ENCODE measurements around the gene C10orf105. TPM values are rescaled to one million over a fixed set of nuclear protein-coding genes. Genes with fewer than 3 reads are reported as not detected.

Gene C10orf105, protein sequence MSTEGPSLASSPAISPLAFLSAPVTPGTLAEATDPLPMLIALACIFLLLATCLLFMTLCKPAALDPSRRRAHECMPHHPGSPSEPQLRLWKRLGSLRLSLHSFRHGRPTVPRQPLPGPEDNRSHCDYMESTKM
- polyA plus RNA-seq = under 1 TPM in 2 of 3 donors, not detected in 1; 0.09 to 0.11 TPM

- Mint-ChIP-seq H3K36me3 (no peaks in the 10 kb centered on the region), H3K27me3 (ENCODE audit: low read depth in 3 of 3) (peaks cover 0 to 2% (median 0%) of the 10 kb centered on the region in 3 donors), H3K4me1 (peaks cover under 1 to 12% of the 10 kb centered on the region in 2 donors), H3K27ac (no peak within 1 kb of the TSS), H3K4me3 (no peak within 1 kb of the TSS), H3K9me3 (no peaks in the 10 kb centered on the region)
- DNase-seq = no peak
Measured at GRCh38 chr10:71719464-71720201, at the start of gene C10orf105. Gene C10orf105 (minus strand): TSS chr10:71719778. CDS start chr10:71716337, 3,441 bp downstream.

GRCh38 chr10:71767420-71768035 is 48.0 kb upstream of the C10orf105 start:
- H3K4me3 Mint-ChIP-seq = peak overlapping the region; percentile 81 to 94 (median 92)
- DNase-seq = no peak
- H3K4me1 Mint-ChIP-seq = peaks cover 95 to 100% of the 10 kb centered on the region in 2 donors
- H3K9me3 Mint-ChIP-seq = no peaks in the 10 kb centered on the region
- H3K27ac Mint-ChIP-seq = peak overlapping the region; percentile 95 to 100 (median 98)
- H3K36me3 Mint-ChIP-seq = peaks cover 0 to 18% (median 6%) of the 10 kb centered on the region in 3 donors
- H3K27me3 Mint-ChIP-seq (ENCODE audit: low read depth in 3 of 3) = peaks cover 0 to 13% (median 5%) of the 10 kb centered on the region in 3 donors

GRCh38 chr10:71766717-71767419 is 47.3 kb upstream of the C10orf105 start:
- H3K4me1 Mint-ChIP-seq = peaks cover 95 to 100% of the 10 kb centered on the region in 2 donors
- peaks cover 0 to 18% (median 6%) of the 10 kb centered on the region in 3 donors for H3K36me3 Mint-ChIP-seq
- peak; percentile 69 to 77 (median 77) for DNase-seq
- H3K9me3 Mint-ChIP-seq = no peaks in the 10 kb centered on the region
- peak overlapping the region; percentile 75 to 92 (median 88) for H3K4me3 Mint-ChIP-seq
- H3K27me3 Mint-ChIP-seq (ENCODE audit: low read depth in 3 of 3) = peaks cover 0 to 13% (median 5%) of the 10 kb centered on the region in 3 donors
- peak overlapping the region; percentile 95 to 100 (median 98) for H3K27ac Mint-ChIP-seq

DNA sequence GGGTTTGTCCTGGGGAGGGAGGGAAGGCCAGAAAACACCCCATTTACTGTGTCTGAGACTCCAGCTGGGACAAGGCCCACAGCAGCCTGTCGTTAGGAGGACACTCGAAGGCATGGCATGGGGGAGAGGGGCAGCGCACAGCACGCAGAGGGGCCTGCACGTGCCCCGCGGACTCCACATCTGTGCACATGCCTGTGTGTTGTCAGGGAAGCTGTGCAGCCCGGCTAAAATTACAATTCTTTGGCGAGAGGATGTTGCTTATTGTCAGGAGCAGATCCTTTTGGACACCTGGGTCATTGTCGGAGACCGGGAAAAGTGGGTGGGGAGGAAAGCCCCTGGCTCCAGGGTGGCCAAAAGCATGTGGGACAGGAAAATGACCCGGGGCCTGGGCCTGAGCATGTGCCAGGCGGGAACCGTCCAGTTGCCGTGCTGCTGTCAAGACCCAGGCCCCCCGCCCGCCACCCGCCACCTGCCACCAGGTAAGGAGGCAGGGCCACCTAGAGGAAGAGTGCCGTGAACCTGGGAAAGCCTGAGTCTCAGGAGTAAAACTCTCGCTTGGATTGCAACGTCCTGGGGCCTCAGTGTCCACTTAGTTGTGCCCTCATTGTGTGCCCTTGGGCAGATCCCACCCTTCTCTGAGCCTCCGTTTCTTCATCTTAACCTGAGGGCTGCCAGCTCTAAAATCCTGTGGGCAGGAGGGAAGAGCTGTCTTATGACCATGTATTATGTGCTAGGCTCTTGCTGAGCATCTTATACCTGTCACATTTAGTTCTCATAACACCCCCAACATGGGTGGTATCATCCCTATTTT is 46.5 kb upstream of the C10orf105 start:
- DNase-seq = no peak
- H3K4me1 Mint-ChIP-seq = peaks cover 95 to 100% of the 10 kb centered on the region in 2 donors
- peaks cover 0 to 25% (median 8%) of the 10 kb centered on the region in 3 donors for H3K36me3 Mint-ChIP-seq
- no peaks in the 10 kb centered on the region for H3K9me3 Mint-ChIP-seq
- H3K27me3 Mint-ChIP-seq (ENCODE audit: low read depth in 3 of 3) = peaks cover 3 to 12% (median 7%) of the 10 kb centered on the region in 3 donors
- peak overlapping the region; percentile 95 to 100 (median 98) for H3K27ac Mint-ChIP-seq
- peak overlapping the region; percentile 75 to 92 (median 88) for H3K4me3 Mint-ChIP-seq

DNA sequence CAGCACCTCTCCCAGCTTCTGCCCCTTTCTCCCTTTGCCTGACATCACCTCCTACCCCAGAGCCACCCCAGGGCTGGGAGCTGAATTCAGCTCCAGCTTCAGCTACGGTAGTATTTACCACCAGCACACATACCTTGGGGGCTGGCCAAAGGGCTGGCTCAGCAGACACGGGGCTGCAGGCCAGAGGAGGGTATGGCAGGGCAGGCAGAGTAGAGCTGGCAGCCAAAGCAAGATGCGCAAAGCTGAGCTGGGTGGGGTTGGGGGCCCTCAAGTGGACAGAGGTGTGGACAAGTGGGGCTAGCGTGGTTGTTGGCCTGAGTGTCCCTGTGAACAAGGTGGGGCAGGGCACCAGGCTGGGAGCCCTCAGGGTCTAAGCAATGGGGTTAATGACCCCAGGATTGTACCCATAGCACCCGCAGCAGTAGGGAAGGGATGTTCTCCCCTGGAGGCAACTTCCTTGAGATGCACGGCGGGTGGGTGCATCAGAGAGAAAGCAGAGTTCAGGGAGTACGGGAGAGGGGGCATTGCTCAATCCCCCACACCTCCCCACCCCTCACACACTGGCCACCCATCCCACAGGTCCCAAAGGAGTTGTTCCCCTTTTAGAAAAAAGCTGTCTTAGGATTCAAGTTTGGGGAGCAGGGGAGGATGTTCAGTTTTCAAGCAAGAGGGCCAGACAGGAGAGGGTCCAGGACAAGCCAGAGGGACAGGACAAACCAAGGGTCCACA is 45.8 kb upstream of the C10orf105 start:
- H3K4me3 Mint-ChIP-seq = peak overlapping the region; percentile 23 to 55 (median 36)
- peaks cover 95 to 100% of the 10 kb centered on the region in 2 donors for H3K4me1 Mint-ChIP-seq
- peak overlapping the region; percentile 54 to 98 (median 79) for H3K27ac Mint-ChIP-seq
- H3K9me3 Mint-ChIP-seq = no peaks in the 10 kb centered on the region
- DNase-seq = no peak
- peaks cover 0 to 31% (median 14%) of the 10 kb centered on the region in 3 donors for H3K36me3 Mint-ChIP-seq
- peaks cover 5 to 13% (median 8%) of the 10 kb centered on the region in 3 donors for H3K27me3 Mint-ChIP-seq (ENCODE audit: low read depth in 3 of 3)

- Mint-ChIP-seq H3K27ac (peak overlapping the region; percentile 57 to 98 (median 90)), H3K9me3 (no peaks in the 10 kb centered on the region), H3K36me3 (peaks cover 0 to 27% (median 10%) of the 10 kb centered on the region in 3 donors), H3K4me3 (peak overlapping the region in 1 of 5 donors; percentile 14), H3K27me3 (ENCODE audit: low read depth in 3 of 3) (peaks cover 5 to 10% (median 8%) of the 10 kb centered on the region in 3 donors), H3K4me1 (peaks cover 82 to 87% of the 10 kb centered on the region in 2 donors)
- no peak for DNase-seq
Measured at GRCh38 chr10:71763352-71764127, 44.0 kb upstream of the C10orf105 start.

DNA sequence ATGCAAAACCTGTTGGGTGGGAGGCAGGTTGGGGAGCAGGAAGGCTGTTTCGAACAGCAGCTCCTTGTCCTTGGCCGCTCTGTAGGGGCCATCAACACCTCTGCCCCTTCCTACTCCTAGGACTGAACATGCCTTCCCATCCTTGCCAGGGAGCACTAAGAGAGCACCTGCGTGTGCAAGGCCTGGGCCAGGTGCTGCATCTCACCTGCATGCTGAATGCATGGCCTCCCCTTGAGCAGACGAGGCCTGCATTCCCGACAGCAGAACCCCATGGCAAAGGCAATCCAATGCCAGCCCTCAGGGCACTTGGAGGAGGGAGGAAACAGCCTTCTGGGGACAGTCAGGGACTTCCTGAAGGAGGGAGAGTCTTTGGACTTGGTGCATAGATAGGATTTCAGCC is 42.7 kb upstream of the C10orf105 start:
- Mint-ChIP-seq H3K9me3 (no peaks in the 10 kb centered on the region), H3K4me1 (peaks cover 82 to 87% of the 10 kb centered on the region in 2 donors), H3K27ac (peak overlapping the region; percentile 30 to 98 (median 82)), H3K4me3 (no peak overlapping the region), H3K36me3 (peaks cover 0 to 31% (median 12%) of the 10 kb centered on the region in 3 donors), H3K27me3 (ENCODE audit: low read depth in 3 of 3) (peaks cover 5 to 10% (median 8%) of the 10 kb centered on the region in 3 donors)
- no peak for DNase-seq

GRCh38 chr10:71761541-71762113 is 42.0 kb upstream of the C10orf105 start:
- Mint-ChIP-seq H3K36me3 (peaks cover 0 to 33% (median 12%) of the 10 kb centered on the region in 3 donors), H3K9me3 (no peaks in the 10 kb centered on the region), H3K27me3 (ENCODE audit: low read depth in 3 of 3) (peaks cover 3 to 5% (median 5%) of the 10 kb centered on the region in 3 donors), H3K4me3 (peak overlapping the region; percentile 10 to 81 (median 77)), H3K27ac (peak overlapping the region; percentile 76 to 96 (median 90)), H3K4me1 (peaks cover 82 to 87% of the 10 kb centered on the region in 2 donors)
- no peak for DNase-seq

- Mint-ChIP-seq H3K4me1 (peaks cover 83 to 87% of the 10 kb centered on the region in 2 donors), H3K27ac (peak overlapping the region; percentile 76 to 96 (median 90)), H3K9me3 (no peaks in the 10 kb centered on the region), H3K36me3 (peaks cover 0 to 38% (median 14%) of the 10 kb centered on the region in 3 donors), H3K27me3 (ENCODE audit: low read depth in 3 of 3) (peaks cover 2 to 5% (median 4%) of the 10 kb centered on the region in 3 donors), H3K4me3 (peak overlapping the region; percentile 10 to 81 (median 77))
- peak; percentile 55 to 63 (median 60) for DNase-seq
Measured at GRCh38 chr10:71761105-71761511, 41.5 kb upstream of the C10orf105 start.

DNA sequence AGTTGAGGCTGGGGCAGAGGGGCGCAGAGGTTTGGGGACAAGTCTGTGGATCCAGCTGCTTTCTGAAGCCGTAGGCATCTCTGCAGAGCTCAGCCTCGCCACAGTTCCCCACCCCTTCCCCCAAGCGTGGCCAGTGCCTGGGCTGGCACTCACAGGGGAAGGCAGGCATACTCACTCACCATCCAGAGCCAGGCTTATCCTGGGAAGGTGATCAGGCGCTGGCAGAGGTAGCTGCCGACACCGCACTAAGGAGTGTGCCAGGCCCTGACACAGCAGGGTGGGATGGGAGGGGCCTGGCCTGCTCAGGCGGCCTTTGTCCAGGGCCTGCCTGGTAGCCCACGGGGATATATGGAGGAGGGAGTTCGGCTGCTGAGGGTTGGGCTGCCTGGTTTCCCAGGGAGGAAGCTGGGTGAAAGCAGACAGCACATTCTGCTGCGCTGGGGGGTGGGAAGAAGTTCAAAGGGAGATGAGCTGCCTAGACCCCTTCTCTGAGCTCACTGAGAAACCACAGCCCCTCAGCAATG is 37.9 kb upstream of the C10orf105 start:
- H3K36me3 Mint-ChIP-seq = peaks cover 0 to 39% (median 22%) of the 10 kb centered on the region in 3 donors
- H3K4me1 Mint-ChIP-seq = peaks cover 72 to 81% of the 10 kb centered on the region in 2 donors
- no peaks in the 10 kb centered on the region for H3K9me3 Mint-ChIP-seq
- H3K27me3 Mint-ChIP-seq (ENCODE audit: low read depth in 3 of 3) = peaks cover 2 to 6% (median 5%) of the 10 kb centered on the region in 3 donors
- H3K4me3 Mint-ChIP-seq = peak overlapping the region in 2 of 5 donors; percentile 21 to 50
- DNase-seq = no peak
- H3K27ac Mint-ChIP-seq = peak overlapping the region in 5 of 6 donors; percentile 53 to 74 (median 68)
